ENCODE results near the gene PRG3. TPM values are rescaled to one million over a fixed set of nuclear protein-coding genes. Genes with fewer than 3 reads are reported as not detected.

Gene PRG3
- total and polyA plus RNA-seq, 9 of the 15 experiments (the other 6 are each of a cell fraction or from before 2014, with no cell fraction given) = 0.18 to 0.55 (median 0.38) TPM; not detected in 6

- TF ChIP-seq, protein P1, sequence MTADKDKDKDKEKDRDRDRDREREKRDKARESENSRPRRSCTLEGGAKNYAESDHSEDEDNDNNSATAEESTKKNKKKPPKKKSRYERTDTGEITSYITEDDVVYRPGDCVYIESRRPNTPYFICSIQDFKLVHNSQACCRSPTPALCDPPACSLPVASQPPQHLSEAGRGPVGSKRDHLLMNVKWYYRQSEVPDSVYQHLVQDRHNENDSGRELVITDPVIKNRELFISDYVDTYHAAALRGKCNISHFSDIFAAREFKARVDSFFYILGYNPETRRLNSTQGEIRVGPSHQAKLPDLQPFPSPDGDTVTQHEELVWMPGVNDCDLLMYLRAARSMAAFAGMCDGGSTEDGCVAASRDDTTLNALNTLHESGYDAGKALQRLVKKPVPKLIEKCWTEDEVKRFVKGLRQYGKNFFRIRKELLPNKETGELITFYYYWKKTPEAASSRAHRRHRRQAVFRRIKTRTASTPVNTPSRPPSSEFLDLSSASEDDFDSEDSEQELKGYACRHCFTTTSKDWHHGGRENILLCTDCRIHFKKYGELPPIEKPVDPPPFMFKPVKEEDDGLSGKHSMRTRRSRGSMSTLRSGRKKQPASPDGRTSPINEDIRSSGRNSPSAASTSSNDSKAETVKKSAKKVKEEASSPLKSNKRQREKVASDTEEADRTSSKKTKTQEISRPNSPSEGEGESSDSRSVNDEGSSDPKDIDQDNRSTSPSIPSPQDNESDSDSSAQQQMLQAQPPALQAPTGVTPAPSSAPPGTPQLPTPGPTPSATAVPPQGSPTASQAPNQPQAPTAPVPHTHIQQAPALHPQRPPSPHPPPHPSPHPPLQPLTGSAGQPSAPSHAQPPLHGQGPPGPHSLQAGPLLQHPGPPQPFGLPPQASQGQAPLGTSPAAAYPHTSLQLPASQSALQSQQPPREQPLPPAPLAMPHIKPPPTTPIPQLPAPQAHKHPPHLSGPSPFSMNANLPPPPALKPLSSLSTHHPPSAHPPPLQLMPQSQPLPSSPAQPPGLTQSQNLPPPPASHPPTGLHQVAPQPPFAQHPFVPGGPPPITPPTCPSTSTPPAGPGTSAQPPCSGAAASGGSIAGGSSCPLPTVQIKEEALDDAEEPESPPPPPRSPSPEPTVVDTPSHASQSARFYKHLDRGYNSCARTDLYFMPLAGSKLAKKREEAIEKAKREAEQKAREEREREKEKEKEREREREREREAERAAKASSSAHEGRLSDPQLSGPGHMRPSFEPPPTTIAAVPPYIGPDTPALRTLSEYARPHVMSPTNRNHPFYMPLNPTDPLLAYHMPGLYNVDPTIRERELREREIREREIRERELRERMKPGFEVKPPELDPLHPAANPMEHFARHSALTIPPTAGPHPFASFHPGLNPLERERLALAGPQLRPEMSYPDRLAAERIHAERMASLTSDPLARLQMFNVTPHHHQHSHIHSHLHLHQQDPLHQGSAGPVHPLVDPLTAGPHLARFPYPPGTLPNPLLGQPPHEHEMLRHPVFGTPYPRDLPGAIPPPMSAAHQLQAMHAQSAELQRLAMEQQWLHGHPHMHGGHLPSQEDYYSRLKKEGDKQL (CRISPR knock-in tag; IDR thresholded peaks at IDR 0.05; ENCODE audit: borderline replicate concordance) = 0 out of 2 replicates have a peak, but pooled peaks have one; percentile 32
- TF ChIP-seq C11orf30 (IDR thresholded peaks at IDR 0.05; ENCODE audit: low read depth) = no peak
- TF ChIP-seq HMG20B (CRISPR knock-in tag; IDR thresholded peaks at IDR 0.05) = no peak
- TF ChIP-seq ZNF134 (CRISPR knock-in tag; conservative IDR thresholded peaks at IDR 0.05) = no peak
- TF ChIP-seq RNF2 (IDR thresholded peaks at IDR 0.05) = no peak
- no peak for TF ChIP-seq AFF1 (IDR thresholded peaks at IDR 0.05; ENCODE audit: low read depth in 1 of 2, partially characterized antibody in 2 of 2)
- no peak for TF ChIP-seq ELF4 (CRISPR knock-in tag; IDR thresholded peaks at IDR 0.05)
- no peak for TF ChIP-seq SUPT5H (IDR thresholded peaks at IDR 0.05)
- TF ChIP-seq EZH2 (IDR thresholded peaks at IDR 0.05; ENCODE audit: borderline replicate concordance, low read depth, low read length) = no peak
- no peak for TF ChIP-seq ZNF197 (CRISPR knock-in tag; IDR thresholded peaks at IDR 0.05; ENCODE audit: low read depth)
- TF ChIP-seq ZBTB9 (CRISPR knock-in tag; IDR thresholded peaks at IDR 0.05) = no peak
- no peak for TF ChIP-seq NR2F6 (CRISPR knock-in tag; IDR thresholded peaks at IDR 0.05)
- no peak for TF ChIP-seq ZNF224 (CRISPR knock-in tag; IDR thresholded peaks at IDR 0.05)
- TF ChIP-seq GMEB1 (CRISPR knock-in tag; IDR thresholded peaks at IDR 0.05) = no peak; the same call in 1 of the 2 replicates
- TF ChIP-seq CEBPB (tag; IDR thresholded peaks at IDR 0.05) = no peak
Observed at GRCh38 chr11:57425565-57426438, 44.9 kb upstream of the PRG3 start (continued).

Data from K562 (cell line).